HL-60/S4 treated with retinoic acid at 250 ng/mL for 4 days and 3 days (cell line): ENCODE data around the gene RIMOC1.
"Not testable (repeated sequence)": the region's sequence is repeated elsewhere in the genome, so short reads cannot be mapped to it uniquely, and the experiment has no call there.

Experiments used
- in situ Hi-C: fragments of 300-500 bp; cut with MboI; formaldehyde crosslinking; loops from 2 replicates; pipeline ENCODE4 v1.7.0; 2022; ENCODE audit warnings: low sequenced_read_pairs

Gene RIMOC1

DNA sequence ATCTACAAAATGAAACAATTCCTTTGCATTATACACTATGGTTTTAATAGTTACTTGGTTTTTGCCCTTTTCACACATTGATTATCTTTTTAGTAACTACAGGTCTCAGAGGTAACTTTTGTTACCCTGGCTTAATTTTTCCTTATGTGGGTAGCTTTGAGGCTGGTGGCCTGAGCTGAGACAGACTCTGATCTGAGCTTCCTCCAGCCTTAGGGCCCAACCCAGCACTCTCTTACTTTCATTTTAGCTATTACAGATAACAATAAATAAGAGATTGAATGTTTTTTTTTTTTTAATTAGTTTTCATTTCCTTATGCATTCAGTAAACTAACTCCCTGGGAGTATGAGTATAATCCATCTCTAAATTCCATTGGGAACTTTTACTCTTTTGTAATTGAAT, 18.9 kb upstream of the RIMOC1 start:
- in situ Hi-C loops = no loop called here

- in situ Hi-C loops = no loop called here
Measured at GRCh38 chr5:41891066-41891707, 13.0 kb upstream of the RIMOC1 start.

DNA sequence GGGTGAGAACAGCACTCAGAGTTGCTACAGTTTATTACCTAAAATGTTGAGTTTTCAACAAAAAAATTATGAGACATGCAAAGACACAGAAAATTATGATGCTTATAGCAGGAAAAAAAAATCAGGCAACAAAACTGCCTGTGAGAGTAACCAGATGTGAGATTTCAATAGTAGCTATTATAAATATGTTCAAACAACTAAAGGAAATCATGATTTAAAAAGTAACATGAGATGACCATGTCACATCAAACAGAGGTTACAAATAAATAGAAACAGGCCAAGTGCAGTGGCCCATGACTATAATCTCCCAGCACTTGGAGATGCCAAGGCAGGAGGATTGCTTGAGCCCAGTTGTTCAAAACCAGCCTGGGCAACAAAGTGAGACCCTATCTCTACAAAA, 12.1 kb upstream of the RIMOC1 start:
- in situ Hi-C loops = no loop called here

GRCh38 chr5:41893074-41893851, 10.9 kb upstream of the RIMOC1 start:
- in situ Hi-C loops = no loop called here

- in situ Hi-C loops = no loop called here
Measured at GRCh38 chr5:41896230-41896629, 7.9 kb upstream of the RIMOC1 start.

- in situ Hi-C loops = no loop called here
Measured at GRCh38 chr5:41903382-41903891, 707 bp upstream of the RIMOC1 start.

GRCh38 chr5:41906151-41906550, 2.0 kb downstream of the RIMOC1 start:
- in situ Hi-C loops = no loop called here

DNA sequence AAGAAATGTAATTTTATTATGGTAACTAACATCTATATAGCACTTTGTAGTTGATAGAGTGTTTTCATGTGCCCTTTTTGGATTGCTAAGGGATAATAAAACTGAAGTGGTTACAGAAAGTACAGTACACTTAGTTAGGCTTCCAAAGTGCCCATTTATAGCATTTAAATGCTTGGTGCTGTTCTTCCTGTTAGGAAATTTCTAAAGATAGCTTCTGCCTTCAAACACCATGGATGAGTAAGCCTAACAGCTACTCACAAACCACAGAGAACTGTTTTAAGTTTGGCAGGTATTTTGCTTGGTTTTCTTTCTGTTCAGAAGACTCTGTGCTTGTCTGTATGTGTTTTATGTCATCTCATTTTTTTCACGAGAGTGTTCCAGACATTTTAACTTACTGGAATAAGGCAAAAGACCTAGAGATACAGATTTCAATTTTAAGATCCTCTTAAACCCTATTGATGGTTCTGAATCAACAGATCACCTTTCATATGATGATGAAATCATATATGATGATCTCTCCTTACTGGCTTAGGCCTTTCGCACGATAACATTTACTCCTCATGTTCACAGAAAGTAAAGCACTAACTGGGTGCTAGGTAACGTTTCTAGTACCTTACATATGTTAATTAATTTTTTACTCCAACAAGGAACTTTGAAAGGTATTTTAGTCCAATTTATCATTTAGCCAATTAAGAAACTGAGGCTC, 4.4 kb downstream of the RIMOC1 start:
- in situ Hi-C loops = no loop called here

- in situ Hi-C loops = no loop called here
Measured at GRCh38 chr5:41918105-41918504, 14.0 kb downstream of the RIMOC1 start.

GRCh38 chr5:41921166-41921565, 17.0 kb downstream of the RIMOC1 start:
- in situ Hi-C loops = no loop called here

DNA sequence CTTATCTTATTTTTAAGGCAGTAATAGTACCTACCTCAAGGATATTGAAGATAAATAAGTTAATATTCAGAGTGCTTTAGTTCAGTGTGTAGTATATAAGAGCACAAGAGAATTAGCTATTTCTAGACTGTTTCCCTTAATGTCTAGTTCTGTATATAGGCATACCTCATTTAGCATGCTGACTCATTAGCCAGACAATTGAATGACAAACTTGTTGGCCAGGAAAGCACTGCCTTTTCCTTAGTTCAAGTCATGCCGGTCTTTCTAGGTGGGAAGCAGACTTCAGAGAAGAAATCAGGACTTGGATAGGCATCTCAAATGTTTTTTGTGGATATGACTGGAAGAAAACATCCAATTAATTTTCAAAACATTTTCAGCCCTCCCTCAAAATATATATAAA, 17.7 kb downstream of the RIMOC1 start:
- in situ Hi-C loops = no loop called here

- in situ Hi-C loops = no loop called here
Measured at GRCh38 chr5:41924526-41924871, 20.4 kb downstream of the RIMOC1 start.

- in situ Hi-C loops = no loop called here
Measured at GRCh38 chr5:41924872-41925554, 20.9 kb downstream of the RIMOC1 start, which contains the start of gene FBXO4. Gene FBXO4 (plus strand): TSS chr5:41925281. CDS start chr5:41925310, 29 bp downstream.

GRCh38 chr5:41925555-41925951, 21.4 kb downstream of the RIMOC1 start:
- in situ Hi-C loops = no loop called here

DNA sequence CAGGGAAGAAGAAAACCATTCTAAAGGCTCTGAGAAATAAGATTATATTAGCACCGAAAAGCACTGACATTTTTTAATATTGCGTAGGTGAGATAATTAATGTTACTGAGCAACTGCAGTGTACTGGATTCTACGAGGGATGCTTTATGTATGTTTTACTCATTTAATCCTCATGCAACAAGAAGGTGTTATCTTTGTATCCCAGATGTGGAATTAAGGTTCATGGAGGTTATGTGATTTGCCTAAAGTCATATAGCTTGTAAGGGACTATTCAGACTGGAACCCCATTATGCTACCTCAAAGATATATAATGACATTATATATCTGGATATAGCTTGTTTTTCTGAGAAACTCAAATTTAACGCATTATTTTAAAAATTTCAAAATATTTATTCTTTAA, 23.5 kb downstream of the RIMOC1 start:
- in situ Hi-C loops = no loop called here

DNA sequence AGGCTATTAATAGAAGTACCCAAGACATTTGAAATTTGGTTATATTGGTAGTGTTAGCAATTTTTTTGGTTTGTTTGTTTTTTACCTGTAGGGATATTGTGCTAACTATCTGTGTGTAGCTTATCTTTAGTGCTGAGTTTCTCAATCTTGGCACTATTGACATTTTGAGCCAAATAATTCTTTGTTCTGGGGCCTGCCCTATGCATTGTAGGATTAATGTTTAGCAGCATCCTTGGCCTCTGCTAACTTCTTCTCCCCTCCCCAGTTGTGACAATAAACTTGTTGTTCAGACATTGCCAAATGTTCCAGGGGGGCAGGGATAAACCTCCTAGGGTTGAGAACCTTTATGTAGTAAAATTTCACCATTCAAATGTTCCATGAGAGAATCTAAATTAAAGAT, 24.9 kb downstream of the RIMOC1 start:
- in situ Hi-C loops = no loop called here

GRCh38 chr5:41932770-41933169, 28.6 kb downstream of the RIMOC1 start:
- in situ Hi-C loops = no loop called here

- in situ Hi-C loops = no loop called here
Measured at GRCh38 chr5:41935544-41935943, 31.4 kb downstream of the RIMOC1 start.

DNA sequence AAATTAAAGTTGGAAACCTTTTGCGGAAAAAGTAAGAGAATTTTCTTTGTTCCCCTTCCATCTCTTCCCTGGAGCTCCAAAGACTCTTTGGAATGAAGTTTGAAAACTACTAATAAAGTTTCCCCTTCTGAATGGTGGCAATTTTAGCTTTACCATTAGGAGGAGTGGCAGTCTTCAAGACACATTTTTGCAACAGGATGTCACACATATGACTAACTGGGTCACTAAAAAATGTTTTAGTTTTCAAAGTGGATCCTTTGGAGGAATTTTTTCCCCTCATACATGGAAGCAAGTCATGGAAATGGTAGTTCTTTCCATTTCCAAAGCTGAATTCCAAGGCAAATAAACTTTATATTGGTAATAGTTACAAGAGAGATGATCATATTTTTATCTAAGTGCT, 36.5 kb downstream of the RIMOC1 start:
- in situ Hi-C loops = no loop called here

DNA sequence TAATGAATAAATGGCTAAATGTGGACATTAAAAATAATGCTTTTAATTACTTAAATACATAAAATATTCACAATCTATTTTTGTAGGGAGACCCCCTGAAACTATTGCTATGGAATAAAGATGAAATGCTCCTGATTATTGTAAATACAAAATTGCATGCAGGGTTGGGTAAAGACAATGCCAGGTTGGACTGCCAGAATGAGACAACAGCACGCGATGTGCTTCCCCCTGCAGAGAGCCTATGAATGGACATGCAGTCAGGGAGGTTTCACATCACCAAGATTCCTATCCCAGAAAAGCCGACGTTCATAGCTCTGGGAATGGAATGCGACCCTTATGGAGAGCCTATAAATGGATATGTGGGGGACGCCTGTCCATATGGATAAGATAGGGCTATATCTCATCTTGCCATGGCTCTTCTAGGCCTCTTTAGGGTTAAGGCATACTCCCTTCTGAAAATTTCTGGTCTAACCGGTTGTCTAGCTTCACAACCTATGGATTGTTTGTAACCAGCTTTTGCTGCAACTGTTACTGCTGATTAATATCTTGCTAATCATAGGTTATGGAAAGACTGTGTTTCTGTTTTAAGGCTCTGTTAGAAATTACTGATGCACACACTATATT, 41.3 kb downstream of the RIMOC1 start:
- in situ Hi-C loops = not testable (repeated sequence)

GRCh38 chr5:41951224-41951623, 47.1 kb downstream of the RIMOC1 start:
- in situ Hi-C loops = no loop called here
